Vagina (tissue), 2 donors: ENCODE data around the gene OPRL1.

ENCODE experiments used
- POLR2A ChIP-seq, 2 donors: fragments of 450-650 bp; IDR thresholded peaks; one replicate each; pipeline ENCODE4 v1.6.1; 2017; ENCODE audit warnings: antibody characterized with exemption in 2 of 2, mild to moderate bottlenecking in 2 of 2, moderate library complexity in 2 of 2
- TF ChIP-seq, protein P1 (sequence below), 3 experiments: fragments of 450-650 bp in 2 of 3; fragments of 200-600 bp in 1 of 3; sonication (generic) in 1 of 3; IDR thresholded peaks; one replicate each; pipeline ENCODE4 v1.5.1; 2017 to 2019; ENCODE audit warnings: antibody characterized with exemption in 3 of 3, mild to moderate bottlenecking in 2 of 3, moderate library complexity in 2 of 3

GRCh38 chr20:64084685-64085152, 4.8 kb downstream of the OPRL1 start:
- TF ChIP-seq, protein P1, sequence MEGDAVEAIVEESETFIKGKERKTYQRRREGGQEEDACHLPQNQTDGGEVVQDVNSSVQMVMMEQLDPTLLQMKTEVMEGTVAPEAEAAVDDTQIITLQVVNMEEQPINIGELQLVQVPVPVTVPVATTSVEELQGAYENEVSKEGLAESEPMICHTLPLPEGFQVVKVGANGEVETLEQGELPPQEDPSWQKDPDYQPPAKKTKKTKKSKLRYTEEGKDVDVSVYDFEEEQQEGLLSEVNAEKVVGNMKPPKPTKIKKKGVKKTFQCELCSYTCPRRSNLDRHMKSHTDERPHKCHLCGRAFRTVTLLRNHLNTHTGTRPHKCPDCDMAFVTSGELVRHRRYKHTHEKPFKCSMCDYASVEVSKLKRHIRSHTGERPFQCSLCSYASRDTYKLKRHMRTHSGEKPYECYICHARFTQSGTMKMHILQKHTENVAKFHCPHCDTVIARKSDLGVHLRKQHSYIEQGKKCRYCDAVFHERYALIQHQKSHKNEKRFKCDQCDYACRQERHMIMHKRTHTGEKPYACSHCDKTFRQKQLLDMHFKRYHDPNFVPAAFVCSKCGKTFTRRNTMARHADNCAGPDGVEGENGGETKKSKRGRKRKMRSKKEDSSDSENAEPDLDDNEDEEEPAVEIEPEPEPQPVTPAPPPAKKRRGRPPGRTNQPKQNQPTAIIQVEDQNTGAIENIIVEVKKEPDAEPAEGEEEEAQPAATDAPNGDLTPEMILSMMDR (IDR thresholded peaks at IDR 0.05): no peak
- no peak for TF ChIP-seq POLR2A (IDR thresholded peaks at IDR 0.05)
